Activated CD4-positive, alpha-beta T cell treated with anti-CD3 and anti-CD28 coated beads, Interleukin-2, amount 50 U/mL, for 16 hours (primary cell): ENCODE measurements around the gene PLPPR5.
"Not testable (repeated sequence)": the region's sequence is repeated elsewhere in the genome, so short reads cannot be mapped to it uniquely, and the experiment has no call there.

Experiments used
- DNase-seq: peaks from one replicate; pipeline ENCODE4 v3.0.0-alpha.2; 2020

Gene PLPPR5

DNA sequence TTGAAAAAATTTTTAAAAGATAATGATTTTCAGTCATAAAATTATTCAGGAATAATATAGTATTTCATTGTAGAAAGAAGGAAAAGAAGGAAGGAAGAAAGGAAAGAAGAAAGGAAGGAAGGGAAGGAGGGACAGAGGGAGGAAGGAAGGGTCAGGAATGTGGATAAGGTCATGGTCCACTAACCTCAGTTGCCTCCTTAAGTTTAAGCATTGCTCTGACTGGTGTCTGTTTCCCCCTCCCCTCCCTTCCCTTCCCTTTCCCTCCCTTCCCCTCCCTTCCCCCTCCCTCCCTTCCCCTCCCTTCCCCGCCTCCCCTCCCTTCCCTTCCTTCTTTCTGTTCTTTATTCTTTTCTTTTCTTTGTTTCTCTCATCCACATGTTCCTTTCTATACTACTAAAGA is 95.7 kb downstream of the PLPPR5 start:
- no peak for DNase-seq

DNA sequence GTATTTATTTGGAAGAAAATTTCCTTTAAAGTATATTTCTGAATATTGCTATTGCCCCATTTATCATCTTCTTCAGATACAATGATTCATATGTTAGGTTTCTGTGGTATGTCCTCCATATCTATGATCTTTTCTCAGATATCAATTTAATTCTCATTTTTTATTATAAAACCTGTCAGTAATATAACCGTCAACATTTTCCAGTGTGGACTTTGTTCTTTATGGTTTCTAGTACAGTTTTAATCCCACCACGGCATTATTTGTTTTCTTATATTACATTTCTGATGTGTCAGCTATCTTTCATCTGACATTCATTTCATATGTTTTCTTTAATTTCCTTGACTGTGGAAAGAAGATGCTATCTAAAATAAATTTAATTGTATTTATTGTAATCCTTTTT is 97.9 kb downstream of the PLPPR5 start:
- DNase-seq, result no peak

DNA sequence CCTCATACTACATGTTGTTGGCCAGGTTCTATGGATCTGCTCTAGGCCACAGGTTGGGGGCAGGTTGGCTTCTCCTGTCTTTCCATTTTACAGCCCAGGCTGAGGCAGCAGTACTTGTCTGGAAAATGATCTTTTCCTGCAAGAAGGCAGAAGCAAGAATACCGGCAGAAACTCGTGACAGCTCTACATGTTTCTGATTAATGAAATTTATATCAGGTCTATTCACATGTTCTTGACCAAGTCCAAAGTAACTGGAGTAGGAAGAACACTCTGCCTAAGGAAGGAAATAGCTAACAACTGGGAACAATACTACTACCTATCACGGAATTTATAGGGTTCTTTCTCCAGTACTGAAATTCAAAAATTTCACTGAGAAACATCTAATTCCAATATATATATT is 98.3 kb downstream of the PLPPR5 start:
- DNase-seq, result no peak

DNA sequence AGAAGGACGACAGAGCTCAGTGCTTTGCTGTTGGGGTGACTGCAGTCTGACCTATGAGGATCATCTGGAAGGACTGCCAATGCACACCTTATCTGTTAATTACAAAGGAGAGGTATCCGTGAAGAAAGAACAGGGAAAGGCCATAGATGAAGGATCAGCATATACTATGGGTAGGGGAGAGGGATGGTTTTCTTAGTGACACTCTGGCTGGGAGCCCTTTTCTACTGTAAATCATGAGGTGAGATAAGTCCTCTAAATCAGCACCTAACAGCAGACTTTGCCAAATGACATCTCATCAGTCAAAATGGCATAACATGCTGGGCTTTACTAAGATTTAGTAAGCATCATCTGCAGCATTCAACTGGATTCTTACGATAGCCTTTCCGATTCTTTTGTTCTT is 100.0 kb downstream of the PLPPR5 start:
- DNase-seq, result no peak

GRCh38 chr1:98903726-98904125 is 100.9 kb downstream of the PLPPR5 start:
- DNase-seq, result no peak

DNA sequence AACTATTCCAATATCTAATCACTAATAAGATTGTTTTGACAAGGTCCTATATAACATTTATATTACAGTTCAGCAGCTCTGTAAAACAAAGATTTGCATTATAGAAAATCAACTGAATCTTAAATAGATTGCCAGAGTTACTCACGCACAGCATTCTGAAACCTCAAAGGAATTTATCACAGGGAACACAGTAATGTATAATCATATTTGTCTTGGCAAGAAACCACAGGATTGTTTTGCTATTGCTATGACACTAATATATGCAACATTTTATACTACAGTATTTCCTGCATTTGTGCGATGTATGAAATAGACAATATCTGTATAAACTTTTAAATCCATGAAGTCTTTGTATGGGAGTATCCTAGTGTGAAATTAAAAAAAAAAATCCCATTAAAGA is 101.4 kb downstream of the PLPPR5 start:
- no peak for DNase-seq

GRCh38 chr1:98898940-98899339 is 105.7 kb downstream of the PLPPR5 start:
- no peak for DNase-seq

DNA sequence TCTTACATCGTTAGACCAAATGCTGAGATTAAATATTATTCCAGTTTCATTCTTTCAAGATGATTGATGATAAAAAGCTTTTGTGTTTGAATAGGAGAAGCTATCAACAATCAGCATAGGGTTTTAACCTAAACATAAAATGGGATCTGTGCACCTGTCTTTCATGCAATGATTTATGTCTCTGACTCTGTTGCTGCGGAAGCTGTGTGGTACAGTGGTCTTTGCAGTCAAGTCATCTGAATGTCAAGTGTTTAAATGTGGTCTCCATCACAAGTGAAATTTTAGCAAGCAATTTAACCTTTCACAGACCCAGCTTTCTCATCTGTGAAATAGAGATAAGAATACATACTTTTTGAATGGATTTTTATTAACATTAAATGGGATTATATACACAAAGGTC is 107.2 kb downstream of the PLPPR5 start:
- no peak for DNase-seq

GRCh38 chr1:98896711-98897445 is 107.8 kb downstream of the PLPPR5 start:
- no peak for DNase-seq

DNA sequence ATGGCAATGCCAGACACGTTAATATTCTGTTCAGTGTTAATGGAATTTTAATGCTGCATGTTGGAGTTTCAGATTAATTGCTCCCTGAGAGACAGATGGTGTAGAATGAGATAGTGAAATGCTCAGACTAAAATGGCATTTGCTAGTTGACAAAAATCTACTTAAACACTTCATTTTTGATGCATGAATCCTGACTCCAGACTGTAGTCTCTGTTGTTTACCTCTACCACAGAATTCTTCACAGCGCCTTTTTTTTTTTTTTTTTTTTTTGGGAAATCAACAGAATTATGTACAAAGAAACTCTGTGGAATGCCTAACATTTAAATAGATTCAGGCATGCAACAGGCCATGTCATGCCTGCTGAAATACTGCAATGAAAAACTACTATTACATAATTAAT is 111.3 kb downstream of the PLPPR5 start:
- DNase-seq, result no peak

DNA sequence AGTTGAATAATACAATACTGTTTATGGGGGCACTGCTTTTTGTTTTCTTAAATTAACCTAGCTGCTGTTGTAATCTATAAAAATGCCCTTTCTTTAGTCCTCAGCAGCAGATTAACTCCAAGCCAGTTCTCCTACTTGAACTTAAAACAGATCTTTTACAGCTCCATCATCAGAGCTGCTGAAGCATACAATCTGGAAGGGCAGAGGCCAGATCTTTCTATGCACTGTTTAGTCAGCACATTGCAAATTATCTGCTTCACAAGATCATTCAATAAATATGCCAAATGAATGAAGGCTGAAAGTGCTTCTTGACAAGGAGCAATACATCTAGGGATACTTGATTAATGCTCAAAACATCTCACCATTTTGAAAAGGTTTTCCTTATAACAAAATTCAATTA is 115.8 kb downstream of the PLPPR5 start:
- no peak for DNase-seq

GRCh38 chr1:98887507-98887906 is 117.2 kb downstream of the PLPPR5 start:
- DNase-seq, result no peak

DNA sequence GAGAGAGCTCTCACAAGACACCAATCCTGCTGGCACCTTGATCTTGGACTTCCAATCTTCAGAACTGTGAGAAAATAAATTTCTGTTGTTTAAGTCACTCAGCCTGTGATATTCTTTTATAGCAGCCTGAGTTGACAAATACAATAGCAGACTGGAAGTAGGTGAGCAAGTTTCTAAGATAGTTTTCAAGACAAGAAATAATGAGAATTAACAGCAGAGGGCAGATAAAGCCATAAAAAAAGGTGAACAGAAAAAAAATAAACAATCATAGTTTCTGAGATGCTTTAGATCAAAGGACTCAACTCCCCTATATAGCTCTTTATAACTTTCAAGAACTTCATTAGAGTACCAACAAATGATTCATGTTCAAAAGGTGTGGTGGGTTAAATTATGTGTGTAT is 119.8 kb downstream of the PLPPR5 start:
- no peak for DNase-seq

DNA sequence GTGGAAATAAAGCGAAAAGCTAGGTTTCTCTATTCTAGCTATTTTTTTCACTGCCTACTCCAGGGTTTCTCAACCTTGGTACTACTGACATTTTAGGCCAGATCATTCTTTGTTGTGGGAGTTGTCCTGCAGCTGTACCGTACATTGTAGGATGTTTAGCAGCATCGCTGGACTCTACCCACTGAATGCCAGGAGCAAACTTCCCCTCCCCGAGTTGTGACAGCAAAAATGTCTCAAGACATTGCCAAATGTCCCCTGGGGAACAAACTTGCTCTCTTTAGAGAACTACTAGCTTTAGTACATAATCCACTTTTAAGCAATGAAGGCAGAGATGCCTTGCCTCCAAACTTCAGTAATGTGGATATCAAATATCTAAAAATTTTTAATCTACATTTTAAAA is 122.8 kb downstream of the PLPPR5 start:
- DNase-seq, result no peak

GRCh38 chr1:98881234-98881633 is 123.4 kb downstream of the PLPPR5 start:
- not testable (repeated sequence) for DNase-seq

GRCh38 chr1:98874828-98875227 is 129.8 kb downstream of the PLPPR5 start:
- no peak for DNase-seq

DNA sequence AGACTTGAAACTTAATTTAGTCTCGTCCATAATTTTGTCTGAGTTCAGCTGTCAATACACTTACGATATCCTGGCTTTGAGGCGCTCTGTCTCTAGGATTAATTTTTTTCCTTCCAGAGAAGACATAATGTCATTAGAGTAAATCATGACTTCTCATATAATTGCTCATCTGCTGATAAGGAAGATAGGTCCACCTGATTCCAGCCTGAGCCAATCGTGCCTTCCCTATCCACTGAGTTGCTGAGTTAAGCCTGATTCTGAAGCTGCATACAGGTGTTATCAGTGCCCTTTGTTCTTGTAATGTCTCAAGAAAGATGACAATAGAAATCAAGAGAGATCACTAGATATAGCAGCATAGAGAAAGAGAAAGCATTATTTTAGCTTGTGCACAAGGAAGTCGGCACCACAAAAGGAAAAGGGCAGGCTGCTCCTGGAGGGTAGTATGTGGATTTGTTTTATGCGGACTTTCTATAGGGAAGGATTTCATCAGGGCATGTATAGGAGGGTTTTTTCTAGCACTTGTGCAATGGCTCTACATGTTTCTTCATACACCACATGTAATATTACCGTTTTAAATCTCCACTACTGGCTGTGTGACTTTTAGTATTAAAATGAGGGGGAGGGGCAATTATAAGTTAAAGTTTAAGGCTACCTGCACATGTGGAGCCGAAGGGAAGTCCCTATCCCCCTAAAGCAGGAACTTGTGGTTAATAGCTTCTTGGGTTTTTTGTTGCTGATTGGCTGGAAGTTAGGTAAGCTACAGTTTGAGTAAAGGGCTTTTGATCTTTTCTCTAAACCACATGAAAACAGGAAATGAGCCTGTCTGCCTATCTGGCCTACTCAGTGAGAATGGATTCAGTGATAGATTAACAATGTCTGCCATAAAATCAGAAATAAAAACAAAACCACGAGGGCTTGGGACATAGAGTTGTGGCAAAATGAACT is 133.4 kb downstream of the PLPPR5 start:
- DNase-seq, result peak; percentile 83

DNA sequence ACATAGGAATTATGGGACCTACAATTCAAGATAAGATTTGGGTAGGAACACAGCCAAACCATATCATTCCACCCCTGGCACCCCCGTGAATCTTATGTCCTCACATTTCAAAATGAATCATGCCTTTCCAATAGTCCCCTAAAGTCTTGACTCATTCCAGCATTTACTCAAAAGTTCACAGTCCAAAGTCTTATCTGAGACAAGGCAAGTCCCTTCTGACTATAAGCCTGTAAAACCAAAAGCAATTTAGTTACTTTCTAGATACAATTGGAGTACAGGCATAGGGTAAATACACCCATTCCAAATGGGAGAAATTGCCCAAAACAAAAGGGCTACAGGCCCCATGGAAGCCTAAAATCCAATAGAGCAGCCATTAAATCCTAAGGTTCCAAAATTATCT is 138.9 kb downstream of the PLPPR5 start:
- no peak for DNase-seq

- no peak for DNase-seq
These were observed 144.3 kb downstream of the PLPPR5 start for GRCh38 chr1:98860329-98860728.

- peak; percentile 2 for DNase-seq
These were observed 150.5 kb downstream of the PLPPR5 start for GRCh38 chr1:98854137-98854536.

- no peak for DNase-seq
These were observed 154.6 kb downstream of the PLPPR5 start for GRCh38 chr1:98849969-98850636.

- DNase-seq, result no peak
These were observed 162.4 kb downstream of the PLPPR5 start for GRCh38 chr1:98842241-98842640.
